OCI-LY3 (cell line): ENCODE measurements around the gene GTF3C4.

ENCODE experiments used
- H2AFZ ChIP-seq: fragments of 200-600, 300-600 bp; shearing (Covaris generic); 2 replicates; pipeline ENCODE4 v1.6.0; 2014; ENCODE audit warnings: antibody characterized with exemption, low read depth, low read length
- H3K27ac ChIP-seq: fragments of 200-600, 300-600 bp; sonication (generic); 2 replicates; pipeline ENCODE4 v1.5.1; 2014; ENCODE audit warnings: mild to moderate bottlenecking, low read length, moderate library complexity, mixed read lengths
- H3K27me3 ChIP-seq: fragments of 200-600, 300-600 bp; sonication (generic); 2 replicates; pipeline ENCODE4 v1.6.1; 2014; ENCODE audit warnings: low read depth, low read length, mixed read lengths
- H3K36me3 ChIP-seq: fragments of 200-600, 300-600 bp; sonication (generic); replicated peaks from 2 replicates; pipeline ENCODE3; 2014; ENCODE audit warnings: low read depth, low read length, mixed read lengths
- H3K4me1 ChIP-seq: fragments of 300-600, 200-600 bp; sonication (generic); 2 replicates; pipeline ENCODE4 v1.6.1; 2014; ENCODE audit warnings: low read length, mixed read lengths
- H3K4me2 ChIP-seq: fragments of 200-600, 300-600 bp; sonication (generic); 2 replicates; pipeline ENCODE4 v1.6.1; 2014; ENCODE audit warnings: low read length, mixed read lengths
- H3K4me3 ChIP-seq: fragments of 300-600, 200-600 bp; sonication (generic); 2 replicates; pipeline ENCODE4 v1.5.1; 2014; ENCODE audit warnings: antibody characterized with exemption, mild to moderate bottlenecking, low read length, moderate library complexity
- H3K79me2 ChIP-seq: fragments of 300-600, 200-600 bp; shearing (Covaris generic); 2 replicates; pipeline ENCODE4 v1.6.1; 2014; ENCODE audit warnings: mild to moderate bottlenecking, low read length, mixed read lengths
- H3K9ac ChIP-seq: fragments of 300-600, 200-600 bp; shearing (Covaris generic); 2 replicates; pipeline ENCODE4 v1.6.0; 2014; ENCODE audit warnings: mild to moderate bottlenecking, low read length, moderate library complexity
- H3K9me3 ChIP-seq: fragments of 200-600, 300-600 bp; shearing (Covaris generic); 2 replicates; pipeline ENCODE4 v1.6.1; 2014; ENCODE audit warnings: low read length, mixed read lengths; ENCODE audit not compliant: insufficient read depth
- H4K20me1 ChIP-seq: fragments of 200-600, 300-600 bp; sonication (generic); 2 replicates; pipeline ENCODE4 v1.6.1; 2016; ENCODE audit warnings: low read length, mixed read lengths; ENCODE audit not compliant: insufficient read depth
- EZH2phosphoT487 ChIP-seq: fragments of 200-600 bp; shearing (Covaris generic); IDR thresholded peaks from 2 replicates; pipeline ENCODE4 v1.6.1; 2018; ENCODE audit warnings: antibody characterized with exemption, mixed run types, low read depth
- TF ChIP-seq, protein P1 (sequence below): fragments of 200-600, 300-600 bp; sonication (generic); IDR thresholded peaks from 2 replicates; pipeline ENCODE4 v1.5.1; 2014; ENCODE audit warnings: antibody characterized with exemption, low read length, low read depth

Gene GTF3C4

DNA sequence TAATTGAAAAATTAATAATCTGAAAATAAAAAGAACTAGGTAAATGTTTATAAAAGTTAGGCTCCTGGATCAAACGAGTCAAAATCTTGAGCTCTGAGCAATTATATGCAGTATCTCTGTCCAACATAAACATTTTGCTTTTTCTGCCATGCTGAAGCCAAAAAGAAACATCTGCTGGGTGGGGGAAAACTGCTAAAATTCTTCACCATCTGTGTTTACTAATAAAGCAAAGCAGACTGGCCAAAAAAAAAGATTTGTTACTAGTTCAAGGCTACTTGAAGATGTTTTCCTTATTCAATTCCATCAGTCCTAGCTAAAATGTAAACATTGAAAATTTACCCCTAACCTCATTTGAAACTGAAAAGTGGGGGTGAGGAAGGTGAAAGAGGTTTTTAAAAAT, 29.7 kb downstream of the GTF3C4 start:
- H3K4me2 ChIP-seq, result no peak overlapping the region
- no peaks in the 10 kb centered on the region for H3K27me3 ChIP-seq
- no peak overlapping the region for H3K27ac ChIP-seq
- no peak overlapping the region for H3K9ac ChIP-seq
- peaks cover 11% of the 10 kb centered on the region for H3K36me3 ChIP-seq
- no peaks in the 10 kb centered on the region for H4K20me1 ChIP-seq
- no peaks in the 10 kb centered on the region for H3K79me2 ChIP-seq
- H3K4me1 ChIP-seq, result no peaks in the 10 kb centered on the region
- no peak overlapping the region for H3K4me3 ChIP-seq
- H3K9me3 ChIP-seq, result peaks cover 16% of the 10 kb centered on the region; the same call in 1 of the 2 replicates
- no peak for TF ChIP-seq EZH2phosphoT487
- TF ChIP-seq, protein P1, sequence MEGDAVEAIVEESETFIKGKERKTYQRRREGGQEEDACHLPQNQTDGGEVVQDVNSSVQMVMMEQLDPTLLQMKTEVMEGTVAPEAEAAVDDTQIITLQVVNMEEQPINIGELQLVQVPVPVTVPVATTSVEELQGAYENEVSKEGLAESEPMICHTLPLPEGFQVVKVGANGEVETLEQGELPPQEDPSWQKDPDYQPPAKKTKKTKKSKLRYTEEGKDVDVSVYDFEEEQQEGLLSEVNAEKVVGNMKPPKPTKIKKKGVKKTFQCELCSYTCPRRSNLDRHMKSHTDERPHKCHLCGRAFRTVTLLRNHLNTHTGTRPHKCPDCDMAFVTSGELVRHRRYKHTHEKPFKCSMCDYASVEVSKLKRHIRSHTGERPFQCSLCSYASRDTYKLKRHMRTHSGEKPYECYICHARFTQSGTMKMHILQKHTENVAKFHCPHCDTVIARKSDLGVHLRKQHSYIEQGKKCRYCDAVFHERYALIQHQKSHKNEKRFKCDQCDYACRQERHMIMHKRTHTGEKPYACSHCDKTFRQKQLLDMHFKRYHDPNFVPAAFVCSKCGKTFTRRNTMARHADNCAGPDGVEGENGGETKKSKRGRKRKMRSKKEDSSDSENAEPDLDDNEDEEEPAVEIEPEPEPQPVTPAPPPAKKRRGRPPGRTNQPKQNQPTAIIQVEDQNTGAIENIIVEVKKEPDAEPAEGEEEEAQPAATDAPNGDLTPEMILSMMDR, result no peak
- H2AFZ ChIP-seq, result no peak overlapping the region

DNA sequence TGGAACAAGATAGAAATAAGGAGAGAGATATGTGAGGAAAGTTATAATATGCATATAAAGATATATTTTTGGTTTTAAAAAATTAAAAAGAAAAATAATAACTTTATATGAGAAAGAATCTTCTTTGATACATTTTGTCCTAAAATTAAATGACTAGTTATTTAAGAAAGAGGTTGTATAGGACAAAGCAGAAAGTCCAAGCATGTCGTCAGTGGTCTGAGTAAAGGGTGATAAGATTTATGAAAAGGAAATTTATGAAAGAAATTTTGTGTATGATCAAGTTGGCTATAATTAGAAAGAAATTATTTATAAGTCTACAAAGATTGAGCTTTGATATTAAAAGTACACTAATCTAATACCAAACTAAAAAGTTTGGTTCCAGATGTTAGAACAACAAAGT, 32.0 kb downstream of the GTF3C4 start:
- Histone ChIP-seq H3K4me2 (no peak overlapping the region), H3K79me2 (no peaks in the 10 kb centered on the region), H3K27me3 (no peaks in the 10 kb centered on the region; the same call in 1 of the 2 replicates), H2AFZ (no peak overlapping the region), H4K20me1 (no peaks in the 10 kb centered on the region), H3K9me3 (peaks cover 9% of the 10 kb centered on the region; the same call in 1 of the 2 replicates), H3K4me1 (no peaks in the 10 kb centered on the region), H3K4me3 (no peak overlapping the region), H3K36me3 (no peaks in the 10 kb centered on the region), H3K27ac (no peak overlapping the region), H3K9ac (no peak overlapping the region)
- TF ChIP-seq, protein P1, result no peak
- no peak for TF ChIP-seq EZH2phosphoT487

DNA sequence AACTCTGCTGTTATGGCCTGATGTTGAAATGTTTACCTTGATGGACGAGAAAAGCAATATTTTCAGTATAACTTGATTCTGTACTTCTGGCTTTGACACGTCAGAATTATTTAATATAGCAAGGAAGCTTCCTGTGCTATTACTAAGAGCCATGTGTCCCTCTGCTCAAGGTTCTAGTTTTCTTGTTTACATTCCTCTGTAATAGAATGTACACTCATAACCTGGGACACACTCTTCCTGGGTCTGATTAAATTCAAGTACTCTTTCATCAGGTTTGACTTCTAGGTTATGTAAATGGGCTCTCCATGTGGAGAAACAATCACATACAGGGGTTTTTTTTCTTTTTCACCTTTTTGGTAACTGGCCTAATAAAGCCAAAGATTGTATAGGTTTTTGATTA, 33.1 kb downstream of the GTF3C4 start:
- no peaks in the 10 kb centered on the region for H3K9me3 ChIP-seq
- H2AFZ ChIP-seq, result no peak overlapping the region
- no peak overlapping the region for H3K4me3 ChIP-seq
- H3K4me2 ChIP-seq, result no peak overlapping the region
- TF ChIP-seq EZH2phosphoT487, result no peak
- TF ChIP-seq, protein P1, result no peak
- H3K27me3 ChIP-seq, result no peaks in the 10 kb centered on the region; the same call in 1 of the 2 replicates
- H3K36me3 ChIP-seq, result no peaks in the 10 kb centered on the region
- H3K9ac ChIP-seq, result no peak overlapping the region
- no peaks in the 10 kb centered on the region for H3K4me1 ChIP-seq
- no peaks in the 10 kb centered on the region for H3K79me2 ChIP-seq
- no peaks in the 10 kb centered on the region for H4K20me1 ChIP-seq
- no peak overlapping the region for H3K27ac ChIP-seq

DNA sequence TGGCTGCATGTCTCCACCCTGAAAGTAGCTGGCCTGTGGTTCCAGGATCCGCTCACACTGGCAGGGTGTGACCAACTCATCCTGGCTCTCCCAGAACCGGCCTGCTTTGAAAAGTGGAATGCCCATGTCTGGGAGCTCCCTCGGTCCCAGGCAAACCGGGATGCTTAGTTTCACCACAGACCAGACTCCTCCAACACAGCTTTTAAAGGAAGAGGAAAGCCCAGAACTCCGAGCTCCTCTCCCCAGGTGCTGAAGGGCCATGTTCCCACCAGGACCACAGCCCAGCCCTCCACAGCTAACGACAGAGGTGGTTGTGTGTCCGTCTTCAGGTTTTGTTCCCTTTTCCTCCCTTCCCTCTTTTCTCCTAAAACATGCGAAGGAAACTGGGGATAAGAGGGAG, 38.0 kb downstream of the GTF3C4 start:
- no peaks in the 10 kb centered on the region for H3K4me1 ChIP-seq
- H3K27me3 ChIP-seq, result no peaks in the 10 kb centered on the region; the same call in 1 of the 2 replicates
- no peak for TF ChIP-seq EZH2phosphoT487
- TF ChIP-seq, protein P1, result no peak
- H3K36me3 ChIP-seq, result no peaks in the 10 kb centered on the region
- no peak overlapping the region for H3K27ac ChIP-seq
- H3K79me2 ChIP-seq, result no peaks in the 10 kb centered on the region
- no peak overlapping the region for H3K4me3 ChIP-seq
- H3K9me3 ChIP-seq, result no peaks in the 10 kb centered on the region
- H3K4me2 ChIP-seq, result no peak overlapping the region
- H3K9ac ChIP-seq, result no peak overlapping the region
- H4K20me1 ChIP-seq, result no peaks in the 10 kb centered on the region
- no peak overlapping the region for H2AFZ ChIP-seq
